NCI-H2029 (cell line): ENCODE data around the gene PHLPP1.

Experiments used
- DNase-seq: peaks from one replicate; lab custom pipeline; 2025; lab: John Stamatoyannopoulos, UW

The PHLPP1 gene

DNA sequence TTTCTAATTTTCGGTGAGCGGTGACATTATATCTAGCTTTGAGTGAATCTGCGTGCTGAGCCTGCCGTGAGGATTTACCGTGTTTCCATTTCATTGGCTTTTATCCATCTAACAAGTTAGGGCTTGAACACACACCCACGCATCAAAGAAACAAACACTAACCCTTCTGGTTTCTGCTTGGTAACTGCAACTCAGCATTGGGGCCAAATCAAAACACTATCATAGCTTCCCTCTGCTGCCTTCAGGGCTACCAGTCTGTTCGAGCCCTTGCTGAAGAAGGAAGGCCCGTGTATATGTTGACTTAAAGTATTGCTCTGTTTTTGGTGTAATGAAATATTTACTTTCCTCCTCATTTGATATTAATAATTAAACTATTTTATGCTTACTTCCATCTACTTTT is 227.2 kb downstream of the PHLPP1 start:
- no peak for DNase-seq

DNA sequence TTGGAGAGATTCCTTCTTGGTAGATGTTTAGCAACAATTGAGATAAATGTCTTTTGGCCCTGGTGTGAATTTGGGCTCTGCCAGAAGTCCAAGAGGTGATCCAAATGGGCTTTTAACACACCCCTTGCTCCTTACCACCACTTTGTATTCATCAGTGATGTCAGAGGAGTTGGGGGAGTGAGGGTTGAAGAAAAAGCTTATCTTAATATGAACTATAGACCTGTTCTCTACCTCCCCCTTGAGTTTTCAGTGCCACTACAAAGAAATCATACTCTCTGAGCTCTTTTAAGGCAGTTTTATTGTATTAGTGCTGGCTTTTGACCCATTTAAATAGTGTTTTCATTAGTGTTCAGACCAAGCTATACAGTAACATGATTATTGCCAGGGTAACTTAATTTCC is 229.1 kb downstream of the PHLPP1 start:
- no peak for DNase-seq

GRCh38 chr18:62948788-62949187 is 233.4 kb downstream of the PHLPP1 start:
- DNase-seq: no peak

DNA sequence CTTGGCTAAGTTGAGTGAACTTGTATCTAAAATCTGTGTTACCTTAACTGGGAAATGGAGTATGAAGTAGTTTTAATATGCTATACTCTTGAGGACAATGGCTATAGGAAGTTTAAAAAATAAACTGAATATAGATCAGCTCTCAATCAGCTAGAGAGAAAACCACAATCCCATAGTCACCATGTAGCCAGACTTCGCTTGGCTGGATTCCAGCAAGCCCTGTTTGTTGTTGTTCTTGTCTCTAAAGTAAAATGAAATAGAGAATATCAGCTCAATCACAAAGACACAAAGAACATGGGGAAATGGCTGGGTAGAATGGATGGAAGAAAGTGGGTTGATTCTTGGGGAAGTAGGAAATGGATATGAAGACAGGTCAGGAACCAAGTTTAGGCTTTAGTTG is 234.9 kb downstream of the PHLPP1 start:
- DNase-seq: no peak

DNA sequence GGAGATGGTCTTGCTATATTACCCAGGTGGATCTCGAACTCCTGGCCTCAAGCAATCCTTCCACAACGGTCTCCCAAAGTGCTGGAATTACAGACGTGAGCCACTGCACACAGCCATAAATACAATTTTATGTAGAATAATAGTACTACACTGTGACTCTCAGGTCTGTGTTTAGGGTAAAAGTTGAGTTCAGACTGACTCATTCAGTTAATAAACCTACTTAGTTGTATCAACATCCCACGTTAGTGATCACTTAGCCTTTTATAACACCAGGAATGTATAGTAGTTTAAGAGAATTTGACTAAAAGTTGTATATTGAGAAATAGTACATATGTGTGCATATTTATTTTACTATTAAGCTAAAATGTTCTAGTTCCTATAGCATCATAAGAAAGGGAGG is 237.5 kb downstream of the PHLPP1 start:
- DNase-seq: no peak

- no peak for DNase-seq
These were observed 238.3 kb downstream of the PHLPP1 start for GRCh38 chr18:62953663-62954062.

DNA sequence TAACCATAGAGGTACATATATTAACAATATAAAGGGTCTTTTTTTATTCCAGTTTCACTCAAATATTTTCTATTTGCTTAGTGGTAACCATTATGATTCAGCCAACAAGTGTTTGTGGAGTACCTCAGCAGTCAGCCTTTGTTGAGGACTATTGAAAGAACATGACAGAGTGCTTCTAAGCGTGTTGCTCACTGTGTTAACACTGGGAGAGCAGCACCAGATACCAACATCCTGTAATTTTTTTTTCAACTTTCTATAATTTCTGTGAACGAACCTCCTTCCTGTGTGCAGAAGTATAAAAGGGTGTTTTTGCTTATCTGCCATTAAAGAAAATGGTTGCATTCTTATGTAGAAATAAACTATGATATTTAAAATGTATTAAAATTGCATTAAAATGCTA is 239.0 kb downstream of the PHLPP1 start:
- no peak for DNase-seq

- no peak for DNase-seq
These were observed 242.6 kb downstream of the PHLPP1 start for GRCh38 chr18:62957885-62958472.

DNA sequence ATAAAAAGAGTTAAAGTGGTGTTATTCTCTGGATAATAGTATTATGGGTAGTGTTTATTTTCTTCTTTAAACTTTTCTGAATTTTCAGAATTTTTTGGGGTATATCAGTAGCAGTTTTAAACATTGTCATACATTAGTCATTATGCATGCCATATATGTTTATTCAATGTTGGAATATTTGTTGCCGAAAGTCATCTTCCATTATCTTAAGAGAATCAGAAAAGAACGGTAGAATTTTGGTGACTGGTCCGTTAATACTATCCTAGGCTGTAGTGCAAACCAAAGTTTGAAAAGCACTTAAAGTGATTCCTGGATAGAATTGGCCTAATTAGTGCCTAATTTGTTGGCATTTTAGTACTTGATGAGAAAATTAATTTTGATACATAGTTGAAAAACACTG is 244.1 kb downstream of the PHLPP1 start:
- DNase-seq: no peak

- DNase-seq: peak; percentile 48
These were observed 248.2 kb downstream of the PHLPP1 start for GRCh38 chr18:62963507-62963906.

DNA sequence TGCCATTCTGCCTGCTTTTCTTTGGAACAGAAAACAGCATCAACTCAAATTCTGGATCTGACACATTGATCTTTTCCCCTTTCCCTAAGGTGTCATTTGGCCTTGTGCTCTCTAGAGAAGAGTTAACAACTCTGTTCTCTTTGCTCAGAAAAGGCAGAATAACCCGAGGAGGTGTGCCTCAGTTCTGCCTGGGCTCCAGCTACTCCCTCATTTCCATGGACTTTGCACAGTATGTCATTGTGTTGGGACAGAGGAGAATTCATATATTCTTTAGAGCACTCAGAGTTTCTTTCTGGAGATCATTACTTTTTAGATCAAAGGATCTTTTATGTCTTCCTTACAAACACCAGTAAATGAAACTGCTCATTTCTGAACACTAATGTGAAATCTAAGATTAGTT is 249.1 kb downstream of the PHLPP1 start:
- DNase-seq: no peak

DNA sequence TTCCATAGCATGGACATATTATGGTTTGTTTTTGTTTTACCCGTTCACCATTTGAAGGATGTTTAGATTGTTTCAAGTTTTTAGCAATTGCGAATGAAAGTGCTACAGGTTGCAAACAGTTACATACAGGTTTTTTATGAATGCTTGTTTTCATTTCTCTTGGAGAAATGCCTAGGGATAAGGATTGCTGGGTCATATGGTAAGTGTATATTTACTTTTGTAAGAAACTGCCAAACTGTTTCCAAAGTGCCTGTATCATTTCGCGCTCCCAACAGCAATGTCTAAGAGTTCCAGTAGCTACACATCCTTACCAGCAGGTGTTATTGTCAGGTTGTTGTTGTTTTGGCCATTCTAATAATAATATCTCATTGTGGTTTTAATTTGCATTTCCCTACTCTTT is 251.7 kb downstream of the PHLPP1 start:
- DNase-seq: no peak

DNA sequence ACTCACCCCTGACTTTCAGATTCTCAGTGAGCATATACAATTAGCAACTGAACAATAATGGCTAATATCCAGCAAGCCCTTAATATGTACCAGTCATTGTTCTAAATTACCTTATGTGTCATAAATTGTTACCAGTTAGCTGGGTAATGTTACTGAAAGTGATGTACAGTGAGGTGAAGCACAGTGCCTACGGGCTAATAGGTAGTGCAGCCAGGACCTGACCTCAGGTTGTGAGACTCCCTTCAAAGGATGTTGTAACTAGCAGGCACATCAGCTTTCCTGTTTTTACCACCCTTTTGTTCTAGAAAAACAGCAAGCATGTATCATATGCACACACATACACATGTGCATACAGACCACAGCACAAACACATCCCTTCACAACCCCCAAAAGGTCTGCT is 258.3 kb downstream of the PHLPP1 start:
- no peak for DNase-seq

- DNase-seq: no peak
These were observed 259.0 kb downstream of the PHLPP1 start for GRCh38 chr18:62974388-62974787.

- no peak for DNase-seq
These were observed 259.8 kb downstream of the PHLPP1 start for GRCh38 chr18:62974928-62975675.

- no peak for DNase-seq
These were observed 260.4 kb downstream of the PHLPP1 start for GRCh38 chr18:62975785-62976184.

GRCh38 chr18:62976227-62976626 is 260.9 kb downstream of the PHLPP1 start:
- no peak for DNase-seq

GRCh38 chr18:62977512-62977911 is 262.2 kb downstream of the PHLPP1 start:
- DNase-seq: no peak

- DNase-seq: no peak
These were observed 263.1 kb downstream of the PHLPP1 start for GRCh38 chr18:62978251-62979049.

GRCh38 chr18:62979176-62979575 is 263.8 kb downstream of the PHLPP1 start:
- DNase-seq: peak; percentile 61

DNA sequence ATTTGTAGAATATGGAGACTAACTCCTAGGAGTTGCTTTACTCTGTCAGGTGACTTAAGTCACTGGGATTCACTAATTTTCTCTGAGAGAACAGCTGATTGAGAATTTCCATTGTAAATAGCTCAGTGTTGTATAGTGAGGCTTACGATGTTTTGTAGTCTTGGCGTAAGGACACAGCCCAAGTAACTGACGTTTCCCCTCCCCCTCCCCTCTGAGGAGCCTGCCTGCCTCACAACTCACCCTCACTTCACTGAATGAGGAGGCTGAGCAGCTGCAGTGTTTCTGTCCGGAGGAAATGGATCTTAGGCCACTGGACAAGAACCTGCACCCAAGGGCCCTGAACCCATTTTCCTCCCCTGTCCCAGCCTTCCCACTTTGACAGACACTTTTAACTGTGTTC is 264.6 kb downstream of the PHLPP1 start:
- DNase-seq: no peak

- DNase-seq: no peak
These were observed 266.2 kb downstream of the PHLPP1 start for GRCh38 chr18:62981566-62981965.

DNA sequence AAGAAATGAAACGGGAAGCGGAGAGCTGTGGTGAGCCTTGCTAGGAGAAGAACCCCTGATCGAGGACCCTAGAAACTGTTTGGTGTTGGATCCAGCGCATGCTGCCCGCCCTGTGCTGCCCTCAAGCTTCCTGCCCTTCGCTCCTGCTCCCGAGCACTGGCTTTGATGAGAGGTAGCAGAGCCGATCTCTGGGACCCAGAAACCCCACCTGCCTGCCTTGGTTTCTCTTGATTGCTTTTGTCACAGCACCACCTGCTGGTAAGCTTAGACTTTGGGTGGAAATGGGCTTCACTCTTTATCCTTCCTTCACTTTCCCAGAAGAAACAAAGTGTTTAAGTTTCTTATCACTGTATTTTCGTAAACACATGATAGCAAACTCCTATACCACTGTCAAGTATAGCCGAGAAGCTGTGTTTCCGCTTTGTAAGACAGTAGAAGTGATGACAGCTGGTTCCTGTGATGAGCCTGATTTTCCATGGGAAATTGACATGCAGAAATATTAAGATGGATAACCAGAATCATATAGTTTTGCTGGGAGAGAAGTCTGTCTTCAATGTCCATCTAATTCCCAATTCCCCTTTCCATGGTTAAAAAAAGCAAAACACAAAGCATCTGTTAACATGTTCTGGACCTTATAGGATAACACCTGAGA is 267.4 kb downstream of the PHLPP1 start:
- no peak for DNase-seq
